HG03280 (cell line): ENCODE data around the gene PLK3.
"Not testable (repeated sequence)": the region's sequence is repeated elsewhere in the genome, so short reads cannot be mapped to it uniquely, and the experiment has no call there.

Experiments
- ATAC-seq: cut with Tn5 transposase; IDR thresholded peaks from one replicate; pipeline ENCODE4 v1.9.1; 2021; ENCODE audit warnings: mild to moderate bottlenecking, moderate library complexity; ENCODE audit not compliant: unreplicated experiment

The PLK3 gene

GRCh38 chr1:44799770-44800584, at the start of gene PLK3:
Gene PLK3, plus strand, starts transcription at chr1:44800377. Its CDS starts 87 bp downstream, at chr1:44800464.
- ATAC-seq, result peak; percentile 82

- ATAC-seq, result no peak
Observed at GRCh38 chr1:44757420-44757819, 42.8 kb upstream of the PLK3 start.

- no peak for ATAC-seq
Observed at GRCh38 chr1:44759077-44759476, 41.1 kb upstream of the PLK3 start.

- ATAC-seq, result no peak
Observed at GRCh38 chr1:44760876-44761275, 39.3 kb upstream of the PLK3 start.

GRCh38 chr1:44766421-44766820, 33.8 kb upstream of the PLK3 start:
- not testable (repeated sequence) for ATAC-seq

GRCh38 chr1:44775078-44775929, 24.9 kb upstream of the PLK3 start, which contains the start of gene RPS8:
Gene RPS8, plus strand, starts transcription at chr1:44775540. Its CDS starts 57 bp downstream, at chr1:44775597.
- ATAC-seq, result peak; percentile 79

- peak; percentile 8 for ATAC-seq
Observed at GRCh38 chr1:44775930-44776729, 24.0 kb upstream of the PLK3 start.

GRCh38 chr1:44776730-44777068, 23.5 kb upstream of the PLK3 start:
- no peak for ATAC-seq

GRCh38 chr1:44777547-44777946, 22.6 kb upstream of the PLK3 start:
- no peak for ATAC-seq

- ATAC-seq, result no peak
Observed at GRCh38 chr1:44777969-44778635, 22.1 kb upstream of the PLK3 start.

GRCh38 chr1:44778705-44779576, 21.2 kb upstream of the PLK3 start:
- ATAC-seq, result no peak

GRCh38 chr1:44780583-44781121, 19.5 kb upstream of the PLK3 start:
- no peak for ATAC-seq

GRCh38 chr1:44783697-44784093, 16.5 kb upstream of the PLK3 start:
- no peak for ATAC-seq

GRCh38 chr1:44784094-44785028, 15.8 kb upstream of the PLK3 start:
- no peak for ATAC-seq

GRCh38 chr1:44785029-44785380, 15.2 kb upstream of the PLK3 start:
- no peak for ATAC-seq

- no peak for ATAC-seq
Observed at GRCh38 chr1:44785501-44786137, 14.6 kb upstream of the PLK3 start.

GRCh38 chr1:44786138-44786840, 13.9 kb upstream of the PLK3 start:
- peak; percentile 46 for ATAC-seq
